Hepatocyte (in vitro differentiated cells): ENCODE results near the gene TMEM272. TPM values are rescaled to one million over a fixed set of nuclear protein-coding genes. Genes with fewer than 3 reads are reported as not detected.

ENCODE experiments used
- DNase-seq: peaks from one replicate; pipeline ENCODE4 v3.0.0-alpha.2; 2016; ENCODE audit warnings: low spot score
- H2AFZ ChIP-seq: fragments of 200-600 bp; sonication (generic); 2 replicates; pipeline ENCODE4 v1.6.0; 2016; ENCODE audit warnings: antibody characterized with exemption, mild to moderate bottlenecking
- H3K27ac ChIP-seq: fragments of 200-600 bp; sonication (generic); 2 replicates; pipeline ENCODE4 v1.5.1; 2016; ENCODE audit warnings: mild to moderate bottlenecking
- H3K27me3 ChIP-seq: fragments of 200-600 bp; sonication (generic); 2 replicates; pipeline ENCODE4 v1.6.1; 2016
- H3K36me3 ChIP-seq: fragments of 200-600 bp; sonication (generic); replicated peaks from 2 replicates; pipeline ENCODE4 v1.5.1; 2016; ENCODE audit warnings: low read depth; ENCODE audit not compliant: insufficient read depth
- H3K4me1 ChIP-seq: fragments of 200-600 bp; sonication (generic); 2 replicates; pipeline ENCODE4 v1.5.1; 2016; ENCODE audit warnings: mild to moderate bottlenecking, moderate library complexity; ENCODE audit not compliant: insufficient read depth
- H3K4me2 ChIP-seq: fragments of 200-600 bp; sonication (generic); 2 replicates; pipeline ENCODE4 v1.6.0; 2016
- H3K4me3 ChIP-seq: fragments of 200-600 bp; sonication (generic); 2 replicates; pipeline ENCODE4 v1.5.1; 2016; ENCODE audit warnings: mild to moderate bottlenecking
- H3K79me2 ChIP-seq: fragments of 200-600 bp; sonication (generic); 2 replicates; pipeline ENCODE4 v1.6.0; 2017; ENCODE audit warnings: mild to moderate bottlenecking
- H3K9me2 ChIP-seq: fragments of 200-600 bp; sonication (generic); replicated peaks from 2 replicates; pipeline ENCODE4 v1.6.0; 2017; ENCODE audit warnings: mild to moderate bottlenecking; ENCODE audit not compliant: insufficient read depth
- H3K9me3 ChIP-seq: fragments of 200-600 bp; sonication (generic); 2 replicates; pipeline ENCODE4 v1.5.1; 2016; ENCODE audit warnings: low read depth, mild to moderate bottlenecking
- H4K20me1 ChIP-seq: fragments of 200-600 bp; sonication (generic); 2 replicates; pipeline ENCODE4 v1.6.0; 2016; ENCODE audit warnings: mild to moderate bottlenecking; ENCODE audit not compliant: insufficient read depth, poor library complexity, severe bottlenecking
- CTCF ChIP-seq: fragments of 200-600 bp; sonication (generic); IDR thresholded peaks from 2 replicates; pipeline ENCODE4 v1.5.1; 2016; ENCODE audit warnings: antibody characterized with exemption, mild to moderate bottlenecking; ENCODE audit not compliant: poor library complexity
- EZH2 ChIP-seq: fragments of 200-600 bp; sonication (generic); IDR thresholded peaks from 2 replicates; pipeline ENCODE4 v1.6.1; 2016; ENCODE audit warnings: antibody characterized with exemption, mild to moderate bottlenecking, borderline replicate concordance
- EZH2phosphoT487 ChIP-seq: fragments of 200-600 bp; sonication (generic); IDR thresholded peaks from one replicate; pipeline ENCODE4 v1.6.1; 2018; ENCODE audit warnings: antibody characterized with exemption, mild to moderate bottlenecking, low read depth, moderate library complexity; ENCODE audit not compliant: unreplicated experiment, severe bottlenecking
- WGBS: methylation state at CpG from one replicate; pipeline ENCODE4 v1.1.6; 2016; ENCODE audit warnings: low lambda C conversion rate; ENCODE audit errors: missing lambda C conversion rate; 5-methylcytosine and 5-hydroxymethylcytosine counted together
- polyA plus RNA-seq: library from polyadenylated mRNA; unstranded; fragments of >200 nt; fragmentation: Nextera tagmentation; extraction: Ambion mirVana; gene quantifications from 2 replicates; pipeline ENCODE4 v1.2.1, GENCODE V29; 2016
- total RNA-seq: library from RNA; depleted of rRNA; stranded (reverse); fragments of >200 nt; gene quantifications from 2 replicates; pipeline ENCODE4 v1.2.3, GENCODE V29; 2014

TMEM272 gene
- total and polyA plus RNA-seq, 2 experiments from 2014 or later = 0.20 to 0.23 TPM

GRCh38 chr13:51832471-51833152 is 12.4 kb downstream of the TMEM272 start:
- H3K27ac ChIP-seq = no peak overlapping the region
- H3K4me1 ChIP-seq = no peaks in the 10 kb centered on the region
- no peaks in the 10 kb centered on the region for H3K36me3 ChIP-seq
- no peak overlapping the region for H2AFZ ChIP-seq
- WGBS = 78% methylated on average over 6 of the region's 6 CpGs
- no peak for TF ChIP-seq EZH2phosphoT487
- no peak for TF ChIP-seq EZH2
- peak; percentile 20 for TF ChIP-seq CTCF
- H3K4me2 ChIP-seq = no peak overlapping the region
- no peaks in the 10 kb centered on the region for H3K27me3 ChIP-seq
- no peaks in the 10 kb centered on the region for H3K9me3 ChIP-seq
- no peaks in the 10 kb centered on the region for H3K9me2 ChIP-seq
- H3K4me3 ChIP-seq = no peak overlapping the region
- H3K79me2 ChIP-seq = no peaks in the 10 kb centered on the region
- no peaks in the 10 kb centered on the region for H4K20me1 ChIP-seq
- DNase-seq = no peak

GRCh38 chr13:51831519-51831918 is 13.5 kb downstream of the TMEM272 start:
- H3K27ac ChIP-seq = no peak overlapping the region
- no peak overlapping the region for H2AFZ ChIP-seq
- H3K4me2 ChIP-seq = no peak overlapping the region
- no peaks in the 10 kb centered on the region for H4K20me1 ChIP-seq
- no peaks in the 10 kb centered on the region for H3K27me3 ChIP-seq
- WGBS = 94% methylated on average over 5 of the region's 5 CpGs
- no peaks in the 10 kb centered on the region for H3K79me2 ChIP-seq
- no peaks in the 10 kb centered on the region for H3K9me2 ChIP-seq
- H3K4me1 ChIP-seq = no peaks in the 10 kb centered on the region
- no peak for DNase-seq
- H3K36me3 ChIP-seq = no peaks in the 10 kb centered on the region
- no peaks in the 10 kb centered on the region for H3K9me3 ChIP-seq
- TF ChIP-seq EZH2 (no peak), EZH2phosphoT487 (no peak), CTCF (no peak)
- H3K4me3 ChIP-seq = no peak overlapping the region

GRCh38 chr13:51829568-51829899 is 15.4 kb downstream of the TMEM272 start:
- Histone ChIP-seq H4K20me1 (no peaks in the 10 kb centered on the region), H2AFZ (no peak overlapping the region), H3K36me3 (no peaks in the 10 kb centered on the region), H3K27ac (no peak overlapping the region), H3K4me2 (no peak overlapping the region), H3K4me3 (no peak overlapping the region), H3K4me1 (no peaks in the 10 kb centered on the region), H3K9me3 (no peaks in the 10 kb centered on the region), H3K79me2 (no peaks in the 10 kb centered on the region), H3K27me3 (no peaks in the 10 kb centered on the region), H3K9me2 (no peaks in the 10 kb centered on the region)
- DNase-seq = no peak
- TF ChIP-seq EZH2 (no peak), EZH2phosphoT487 (no peak), CTCF (no peak)
- WGBS = 91% methylated on average over 2 of the region's 2 CpGs
